Measurements from ENCODE around the gene TSGA10IP.

DNA sequence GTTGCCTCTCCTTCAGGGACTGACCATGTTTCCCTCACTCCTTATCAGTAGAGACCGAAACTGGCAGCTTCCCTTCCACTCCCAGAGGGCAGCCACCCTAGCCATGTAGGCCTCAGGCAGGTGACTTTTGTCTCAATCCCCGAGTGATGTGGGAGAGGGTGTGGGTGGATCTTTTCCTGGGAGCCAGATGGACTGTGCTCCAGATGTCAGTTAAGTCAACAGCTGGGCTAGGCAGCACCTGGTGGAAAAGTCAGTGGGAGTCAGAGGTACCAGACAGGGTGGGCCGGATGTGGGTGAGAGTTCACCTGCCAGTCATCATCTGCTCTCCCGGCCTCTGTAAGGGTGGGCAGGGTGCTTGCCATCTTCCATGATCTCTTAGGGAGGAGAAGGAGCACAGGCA is 58.9 kb downstream of the TSGA10IP start:
- TF ChIP-seq, protein P1, sequence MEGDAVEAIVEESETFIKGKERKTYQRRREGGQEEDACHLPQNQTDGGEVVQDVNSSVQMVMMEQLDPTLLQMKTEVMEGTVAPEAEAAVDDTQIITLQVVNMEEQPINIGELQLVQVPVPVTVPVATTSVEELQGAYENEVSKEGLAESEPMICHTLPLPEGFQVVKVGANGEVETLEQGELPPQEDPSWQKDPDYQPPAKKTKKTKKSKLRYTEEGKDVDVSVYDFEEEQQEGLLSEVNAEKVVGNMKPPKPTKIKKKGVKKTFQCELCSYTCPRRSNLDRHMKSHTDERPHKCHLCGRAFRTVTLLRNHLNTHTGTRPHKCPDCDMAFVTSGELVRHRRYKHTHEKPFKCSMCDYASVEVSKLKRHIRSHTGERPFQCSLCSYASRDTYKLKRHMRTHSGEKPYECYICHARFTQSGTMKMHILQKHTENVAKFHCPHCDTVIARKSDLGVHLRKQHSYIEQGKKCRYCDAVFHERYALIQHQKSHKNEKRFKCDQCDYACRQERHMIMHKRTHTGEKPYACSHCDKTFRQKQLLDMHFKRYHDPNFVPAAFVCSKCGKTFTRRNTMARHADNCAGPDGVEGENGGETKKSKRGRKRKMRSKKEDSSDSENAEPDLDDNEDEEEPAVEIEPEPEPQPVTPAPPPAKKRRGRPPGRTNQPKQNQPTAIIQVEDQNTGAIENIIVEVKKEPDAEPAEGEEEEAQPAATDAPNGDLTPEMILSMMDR (IDR thresholded peaks at IDR 0.05): no peak
- TF ChIP-seq EZH2 (IDR thresholded peaks at IDR 0.05; ENCODE audit: borderline replicate concordance, insufficient read depth, low read depth, low read length, poor library complexity, severe bottlenecking): no peak

Data from B cell (primary cell).